ENCODE measurements around the gene KDM2A.
A peak's percentile ranks its signal among the peaks of the same experiment; 100 is the strongest.

The KDM2A gene

GRCh38 chr11:67118801-67119584 lies at the start of gene KDM2A:
KDM2A (plus strand) TSS chr11:67119263; CDS start chr11:67121317, 2,054 bp downstream.
- in situ Hi-C loops (cut with HindIII; ENCODE audit: low sequenced_read_pairs), result no loop called here
- DNase-seq (ENCODE audit: low read depth, low spot score), result peak; percentile 99
- TF ChIP-seq CTCF (IDR thresholded peaks at IDR 0.05; ENCODE audit: low read depth, low read length), result no peak
- peak within 1 kb of the TSS; percentile 89 for H3K4me3 ChIP-seq (ENCODE audit: low read depth, low read length)

DNA sequence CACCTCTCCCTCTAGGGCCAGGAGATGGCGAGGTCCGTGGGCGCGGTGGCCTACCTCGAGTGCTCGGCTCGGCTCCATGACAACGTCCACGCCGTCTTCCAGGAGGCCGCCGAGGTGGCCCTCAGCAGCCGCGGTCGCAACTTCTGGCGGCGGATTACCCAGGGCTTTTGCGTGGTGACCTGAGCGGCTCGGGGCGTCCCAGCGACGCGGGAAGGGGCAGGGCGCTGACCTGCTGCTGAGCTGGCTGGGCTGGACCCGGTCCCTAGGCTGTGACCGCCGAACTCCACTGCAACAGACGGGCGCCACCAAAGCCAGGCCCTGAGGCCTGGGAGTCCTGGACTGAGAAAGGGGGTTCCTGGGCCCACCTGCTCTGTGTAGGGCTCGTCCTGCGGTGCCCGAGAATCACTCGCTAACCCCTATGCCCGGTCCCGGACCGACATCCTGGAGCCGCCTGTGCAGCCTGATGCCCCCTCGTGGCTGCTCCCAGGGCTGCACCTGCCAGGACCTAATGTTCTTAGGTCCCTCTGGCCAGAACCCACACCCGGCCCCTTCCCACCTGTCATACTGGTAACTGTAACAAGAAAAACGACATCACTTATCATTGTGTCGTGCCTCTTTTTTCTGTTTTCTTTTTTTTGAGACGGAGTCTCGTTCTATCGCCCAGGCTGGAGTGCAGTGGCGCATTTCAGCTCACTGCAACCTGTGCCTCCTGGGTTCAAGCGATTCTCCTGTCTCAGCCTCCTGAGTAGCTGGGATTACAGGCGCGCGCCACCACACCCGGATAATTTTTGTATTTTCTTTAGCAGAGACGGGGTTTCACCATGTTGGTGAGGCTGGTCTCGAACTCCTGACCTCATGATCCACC lies 47.4 kb upstream of the KDM2A start:
- TF ChIP-seq CTCF (IDR thresholded peaks at IDR 0.05; ENCODE audit: low read depth, low read length), result peak; percentile 96
- peak overlapping the region; percentile 25 for H3K4me3 ChIP-seq (ENCODE audit: low read depth, low read length)
- in situ Hi-C loops (cut with HindIII; ENCODE audit: low sequenced_read_pairs), result no loop called here
- DNase-seq (ENCODE audit: low read depth, low spot score), result peak; percentile 74

DNA sequence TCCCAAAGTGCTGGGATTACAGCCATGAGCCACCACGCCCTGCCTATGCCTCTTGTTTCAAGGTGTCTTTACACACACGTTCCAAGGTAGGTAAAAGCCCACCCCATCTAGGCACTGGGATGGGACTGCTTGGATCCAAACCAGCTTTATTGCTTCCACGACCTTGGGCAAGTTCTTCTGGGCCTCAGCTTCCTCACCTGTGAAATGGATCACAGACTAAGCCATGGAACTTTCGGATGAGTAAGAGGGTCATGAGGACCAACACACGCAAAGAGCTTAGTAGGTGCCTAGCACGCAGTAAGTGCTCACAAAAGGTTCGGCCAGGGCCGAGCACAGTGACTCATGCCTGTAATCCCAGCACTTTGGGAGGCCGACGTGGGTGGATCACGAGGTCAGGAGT lies 46.8 kb upstream of the KDM2A start:
- H3K4me3 ChIP-seq (ENCODE audit: low read depth, low read length), result no peak overlapping the region
- TF ChIP-seq CTCF (IDR thresholded peaks at IDR 0.05; ENCODE audit: low read depth, low read length), result no peak
- no peak for DNase-seq (ENCODE audit: low read depth, low spot score)
- in situ Hi-C loops (cut with HindIII; ENCODE audit: low sequenced_read_pairs), result no loop called here

DNA sequence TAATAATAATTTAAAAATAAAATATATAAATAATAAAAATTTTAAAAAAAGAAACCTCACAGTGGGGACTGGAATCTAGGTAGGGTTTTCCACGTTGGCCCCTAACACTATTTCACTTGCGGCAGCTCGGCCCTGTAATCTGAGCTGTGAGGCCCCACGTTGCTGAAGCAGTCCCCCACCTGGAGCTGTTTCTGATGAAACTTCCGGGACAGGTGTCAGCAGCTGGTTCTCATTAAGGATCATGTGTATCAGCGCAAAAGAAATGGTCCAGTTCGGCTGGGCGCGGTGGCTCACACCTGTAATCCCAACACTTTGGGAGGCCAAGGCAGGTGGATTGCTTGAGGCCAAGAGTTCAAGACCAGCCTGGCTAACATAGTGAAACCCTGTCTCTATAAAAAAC lies 45.2 kb upstream of the KDM2A start:
- in situ Hi-C loops (cut with HindIII; ENCODE audit: low sequenced_read_pairs), result no loop called here
- no peak for DNase-seq (ENCODE audit: low read depth, low spot score)
- H3K4me3 ChIP-seq (ENCODE audit: low read depth, low read length), result no peak overlapping the region
- no peak for TF ChIP-seq CTCF (IDR thresholded peaks at IDR 0.05; ENCODE audit: low read depth, low read length)

DNA sequence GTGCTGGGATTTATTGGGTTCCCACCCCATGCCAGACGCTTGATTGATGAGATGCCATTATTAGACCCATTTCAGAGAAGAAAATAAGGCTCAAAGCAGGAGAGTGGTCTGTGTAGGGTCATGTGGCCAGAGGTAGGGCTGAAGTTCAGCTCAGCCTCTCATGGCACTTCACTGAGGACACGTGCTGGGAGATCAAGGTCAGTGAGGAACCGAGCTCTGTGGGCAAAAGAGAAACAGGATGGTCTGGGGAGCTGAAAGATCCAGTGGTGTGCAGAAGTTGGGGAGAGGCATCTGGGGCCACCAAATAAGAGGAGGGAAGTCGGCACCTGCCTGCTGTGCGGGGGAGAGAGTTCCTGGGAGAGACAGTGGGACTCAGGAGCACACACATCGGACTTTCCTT lies 42.9 kb upstream of the KDM2A start:
- no peak for DNase-seq (ENCODE audit: low read depth, low spot score)
- TF ChIP-seq CTCF (IDR thresholded peaks at IDR 0.05; ENCODE audit: low read depth, low read length), result no peak
- H3K4me3 ChIP-seq (ENCODE audit: low read depth, low read length), result no peak overlapping the region
- in situ Hi-C loops (cut with HindIII; ENCODE audit: low sequenced_read_pairs), result no loop called here

DNA sequence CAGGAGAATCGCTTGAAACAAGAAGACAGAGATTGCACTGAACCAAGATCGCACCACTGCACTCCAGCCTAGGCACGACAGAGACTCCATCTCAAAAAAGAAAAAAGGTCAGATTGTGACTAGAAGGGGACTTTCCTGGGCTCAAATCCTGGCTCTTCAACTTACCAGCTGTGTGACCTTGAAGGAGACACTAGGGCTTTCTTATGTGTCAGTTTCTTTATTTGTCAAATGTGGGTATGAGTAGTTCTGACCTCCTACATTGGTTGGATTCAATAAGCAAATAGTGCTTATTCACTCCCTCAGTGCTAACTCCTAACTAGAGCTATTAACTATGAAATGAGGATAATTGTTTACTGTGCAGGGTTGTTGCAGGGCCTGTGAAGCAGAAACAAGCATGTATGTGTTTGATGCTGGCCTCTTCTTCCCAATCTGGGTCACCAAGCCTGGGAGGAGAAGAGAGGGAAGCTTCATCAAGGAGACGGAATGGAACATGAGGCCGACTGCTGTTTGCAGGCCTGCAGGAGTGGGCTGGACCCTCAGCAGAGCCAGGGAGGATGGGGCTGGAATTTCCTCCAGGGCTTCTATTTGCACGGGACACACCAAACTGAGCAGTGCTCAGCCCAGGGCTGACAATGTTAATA lies 39.9 kb upstream of the KDM2A start:
- no peak for TF ChIP-seq CTCF (IDR thresholded peaks at IDR 0.05; ENCODE audit: low read depth, low read length)
- H3K4me3 ChIP-seq (ENCODE audit: low read depth, low read length), result no peak overlapping the region
- DNase-seq (ENCODE audit: low read depth, low spot score), result no peak
- in situ Hi-C loops (cut with HindIII; ENCODE audit: low sequenced_read_pairs), result no loop called here
